NCI-H748 (cell line): ENCODE data around the gene VWA5B2.
A peak's percentile ranks its signal among the peaks of the same experiment; 100 is the strongest.
"Not testable (repeated sequence)": the region's sequence is repeated elsewhere in the genome, so short reads cannot be mapped to it uniquely, and the experiment has no call there.

Source experiments
- DNase-seq: peaks from one replicate; lab custom pipeline; 2025; ENCODE audit not compliant: unreplicated experiment; lab: John Stamatoyannopoulos, UW

The VWA5B2 gene

DNA sequence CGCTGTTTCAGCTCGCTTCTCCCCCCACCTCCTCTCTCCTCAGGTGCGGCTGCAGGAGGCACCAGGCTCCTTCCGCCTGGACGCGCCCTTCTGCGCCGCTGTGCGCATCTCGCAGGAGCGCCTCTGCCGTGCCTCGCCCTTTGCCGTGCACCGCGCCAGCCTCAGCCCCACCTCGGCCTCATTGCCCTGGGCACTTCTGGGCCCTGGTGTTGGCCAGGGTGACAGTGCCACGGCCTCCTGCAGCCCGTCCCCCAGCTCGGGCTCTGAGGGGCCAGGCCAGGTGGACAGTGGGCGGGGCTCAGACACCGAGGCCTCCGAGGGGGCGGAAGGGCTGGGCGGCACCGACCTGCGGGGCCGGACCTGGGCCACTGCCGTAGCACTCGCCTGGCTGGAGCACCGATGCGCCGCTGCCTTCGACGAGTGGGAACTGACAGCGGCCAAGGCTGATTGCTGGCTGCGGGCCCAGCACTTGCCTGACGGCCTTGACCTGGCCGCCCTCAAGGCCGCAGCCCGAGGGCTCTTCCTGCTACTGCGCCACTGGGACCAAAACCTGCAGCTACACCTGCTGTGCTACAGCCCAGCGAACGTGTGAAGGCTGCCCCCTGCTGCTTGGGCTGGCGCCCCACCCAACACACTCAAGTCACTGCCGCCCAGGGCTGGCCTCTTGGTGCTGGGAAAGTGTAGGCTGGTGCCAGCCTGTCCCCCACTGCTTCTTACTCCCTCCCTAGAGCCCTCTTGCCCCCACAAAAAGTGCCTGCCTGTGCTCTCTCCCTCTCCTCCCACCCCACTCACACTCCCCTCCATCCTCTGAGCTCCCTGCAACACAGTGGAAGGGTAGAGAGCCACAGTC, 12.3 kb downstream of the VWA5B2 start:
- peak; percentile 53 for DNase-seq

DNA sequence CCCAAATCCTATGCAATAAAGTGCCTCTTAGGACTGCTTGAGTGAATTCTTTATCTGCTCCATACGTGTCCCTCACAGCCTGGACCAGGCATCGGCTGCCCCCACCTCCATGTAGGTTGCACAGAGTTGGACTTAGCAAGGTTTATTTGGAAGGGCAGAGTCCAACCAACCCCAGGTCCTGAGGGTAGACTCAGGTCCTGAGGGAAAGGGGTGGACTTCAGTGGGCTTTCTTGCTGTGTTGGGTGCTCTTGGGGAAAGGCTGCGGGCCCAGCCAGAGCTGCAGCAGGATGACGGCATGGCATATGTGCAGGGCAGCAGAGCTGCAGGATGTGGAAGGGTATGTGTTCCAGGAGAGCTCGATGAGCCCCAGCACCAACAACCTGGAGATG, 12.9 kb downstream of the VWA5B2 start:
- no peak for DNase-seq

DNA sequence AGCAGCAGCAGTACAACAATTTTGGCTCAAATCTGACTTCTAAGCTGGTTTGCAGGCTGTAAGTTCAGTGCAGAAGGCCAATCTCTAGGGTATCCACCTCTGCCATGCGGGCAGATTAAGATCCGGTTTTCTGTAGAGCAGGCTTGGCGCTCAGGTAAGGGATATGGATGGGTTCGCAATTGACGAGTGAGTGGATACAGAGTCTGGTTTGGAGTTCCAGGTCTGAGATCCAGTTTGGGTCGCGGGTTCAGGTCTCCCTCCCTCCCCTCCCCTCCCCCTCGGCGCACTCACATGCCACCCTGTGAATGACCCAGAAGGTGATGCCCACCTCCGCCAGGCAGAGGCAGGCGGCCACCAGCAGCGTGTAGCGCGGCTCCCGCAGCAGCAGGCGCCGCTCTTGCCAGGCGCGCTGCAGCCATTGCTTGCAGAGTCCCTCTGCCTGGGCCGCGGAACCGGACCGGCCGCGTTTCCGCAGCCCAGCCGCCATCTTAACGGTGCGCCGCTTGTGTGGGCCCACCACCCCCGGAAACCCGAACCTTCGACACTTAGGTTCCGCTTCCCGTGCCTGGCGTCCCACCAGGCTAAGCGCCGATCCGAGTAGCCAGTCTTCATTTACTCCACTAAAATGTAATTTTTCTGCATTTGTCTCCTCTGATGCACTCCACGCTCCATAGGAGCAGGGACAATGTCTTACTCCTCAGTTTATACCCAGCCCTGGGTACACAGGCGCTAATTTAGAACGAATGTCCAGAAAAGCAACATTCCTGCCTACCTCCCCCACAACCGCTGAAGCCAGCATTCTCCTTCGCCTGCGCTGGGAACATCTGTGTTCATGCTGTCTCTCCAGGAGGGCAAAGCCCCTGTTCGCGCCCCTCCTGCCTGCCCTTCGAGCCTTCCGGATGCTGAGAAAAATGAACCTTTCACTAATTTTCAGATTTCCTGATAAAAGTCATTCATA, 19.3 kb downstream of the VWA5B2 start, which contains the start of gene ALG3:
ALG3 (minus strand) TSS at position 509 of the 958 bp plus-strand sequence; CDS start at position 487, 22 bp downstream.
- DNase-seq = peak; percentile 81

DNA sequence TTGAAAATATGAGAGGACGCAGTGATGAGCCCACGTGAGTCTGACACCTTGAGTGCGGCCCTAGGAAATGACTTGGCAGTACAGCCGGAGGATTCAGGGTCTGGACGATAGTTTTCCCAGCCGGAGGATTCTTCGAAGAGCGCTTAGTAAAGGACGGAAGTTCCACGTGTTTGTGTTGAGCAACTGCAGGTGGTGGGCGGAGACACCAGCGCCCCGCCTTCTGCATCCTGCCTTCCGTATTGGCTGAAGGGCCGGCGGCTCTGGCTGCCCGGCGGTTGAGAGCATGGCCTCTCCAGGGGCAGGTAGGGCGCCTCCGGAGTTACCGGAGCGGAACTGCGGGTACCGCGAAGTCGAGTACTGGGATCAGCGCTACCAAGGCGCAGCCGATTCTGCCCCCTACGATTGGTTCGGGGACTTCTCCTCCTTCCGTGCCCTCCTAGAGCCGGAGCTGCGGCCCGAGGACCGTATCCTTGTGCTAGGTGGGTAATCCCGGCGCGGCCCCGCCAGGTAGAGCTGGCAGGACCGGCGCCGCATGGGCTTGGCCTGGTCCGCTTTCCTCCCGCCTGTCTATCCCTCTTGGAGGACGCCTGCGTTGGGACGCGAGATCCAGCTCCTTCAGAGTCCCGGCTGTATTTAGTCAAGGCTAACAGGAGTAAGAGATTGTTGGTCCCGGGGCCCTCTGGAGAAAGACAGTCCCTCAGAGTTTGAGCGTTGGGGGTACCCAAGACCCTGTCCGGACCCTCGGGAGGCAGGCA, 20.2 kb downstream of the VWA5B2 start, which contains the start of gene EEF1AKMT4:
EEF1AKMT4 (plus strand) TSS at position 261 of the 755 bp plus-strand sequence; CDS start at position 284, 23 bp downstream.
- DNase-seq = peak; percentile 96

DNA sequence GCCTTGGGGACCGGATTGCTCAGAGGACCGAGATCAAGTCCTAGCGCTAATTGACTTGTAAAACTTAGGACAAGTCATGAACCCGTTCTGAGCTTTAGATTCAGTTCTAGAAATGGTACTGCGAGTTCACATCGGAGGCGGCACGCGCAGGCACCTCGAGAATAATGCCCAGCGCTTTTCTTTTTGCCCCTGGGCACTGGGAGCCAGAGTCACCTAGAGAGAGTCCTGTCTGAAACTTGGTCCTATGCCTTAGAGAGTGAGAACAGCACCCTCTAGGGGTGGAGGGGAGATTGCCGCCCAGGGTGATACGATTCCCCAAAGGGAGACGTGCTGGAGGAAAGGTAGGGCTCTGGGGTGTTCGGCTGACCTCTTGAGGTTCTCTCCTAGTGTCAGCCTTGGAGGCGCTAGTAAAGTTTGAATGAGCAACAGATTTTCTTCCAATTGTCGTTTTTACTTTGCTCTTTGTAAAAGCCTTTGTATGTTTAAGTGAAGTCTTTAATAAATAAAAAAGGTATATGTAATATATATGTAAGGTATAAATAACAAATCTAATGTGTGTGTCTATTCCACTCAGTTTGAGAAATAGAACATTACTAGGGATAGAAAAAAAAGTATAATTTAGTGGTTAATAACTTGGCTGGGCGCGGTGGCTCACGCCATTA, 20.9 kb downstream of the VWA5B2 start:
- DNase-seq = peak; percentile 87

DNA sequence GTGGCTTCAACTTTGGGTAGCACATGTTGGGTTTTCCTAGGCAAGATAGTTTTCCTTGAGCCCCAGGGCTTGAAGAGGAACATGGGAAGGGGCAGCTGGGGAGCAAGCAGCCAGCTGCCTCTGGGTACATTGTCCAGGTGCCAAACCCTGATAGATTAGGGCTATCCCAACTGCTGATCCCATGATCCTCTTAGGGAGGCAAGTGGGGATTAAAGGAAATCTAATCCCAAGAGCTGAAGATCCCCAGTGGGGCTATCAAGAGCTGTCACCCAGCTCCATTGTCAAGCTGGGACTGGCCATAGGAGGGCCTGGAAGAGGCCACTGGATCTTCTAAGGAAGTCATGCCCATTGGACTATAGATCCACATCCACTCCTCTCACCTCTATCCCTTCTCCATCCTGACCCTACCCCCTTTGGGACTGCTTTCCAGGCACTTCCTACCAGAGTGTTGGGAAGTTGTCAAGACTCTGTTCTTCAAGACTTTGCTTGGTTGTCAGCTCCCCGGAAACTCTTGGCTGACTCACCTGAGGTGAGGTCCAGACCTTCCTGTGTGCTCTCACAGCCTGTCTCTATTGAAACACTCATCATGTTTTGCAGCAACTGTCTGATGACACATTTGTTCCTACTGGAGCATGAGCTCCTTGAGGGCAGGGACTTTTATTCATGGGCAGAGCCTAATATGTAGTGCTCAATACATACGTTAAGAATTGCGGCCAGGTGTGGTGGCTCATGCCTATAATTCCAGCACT, 26.1 kb downstream of the VWA5B2 start:
- no peak for DNase-seq

DNA sequence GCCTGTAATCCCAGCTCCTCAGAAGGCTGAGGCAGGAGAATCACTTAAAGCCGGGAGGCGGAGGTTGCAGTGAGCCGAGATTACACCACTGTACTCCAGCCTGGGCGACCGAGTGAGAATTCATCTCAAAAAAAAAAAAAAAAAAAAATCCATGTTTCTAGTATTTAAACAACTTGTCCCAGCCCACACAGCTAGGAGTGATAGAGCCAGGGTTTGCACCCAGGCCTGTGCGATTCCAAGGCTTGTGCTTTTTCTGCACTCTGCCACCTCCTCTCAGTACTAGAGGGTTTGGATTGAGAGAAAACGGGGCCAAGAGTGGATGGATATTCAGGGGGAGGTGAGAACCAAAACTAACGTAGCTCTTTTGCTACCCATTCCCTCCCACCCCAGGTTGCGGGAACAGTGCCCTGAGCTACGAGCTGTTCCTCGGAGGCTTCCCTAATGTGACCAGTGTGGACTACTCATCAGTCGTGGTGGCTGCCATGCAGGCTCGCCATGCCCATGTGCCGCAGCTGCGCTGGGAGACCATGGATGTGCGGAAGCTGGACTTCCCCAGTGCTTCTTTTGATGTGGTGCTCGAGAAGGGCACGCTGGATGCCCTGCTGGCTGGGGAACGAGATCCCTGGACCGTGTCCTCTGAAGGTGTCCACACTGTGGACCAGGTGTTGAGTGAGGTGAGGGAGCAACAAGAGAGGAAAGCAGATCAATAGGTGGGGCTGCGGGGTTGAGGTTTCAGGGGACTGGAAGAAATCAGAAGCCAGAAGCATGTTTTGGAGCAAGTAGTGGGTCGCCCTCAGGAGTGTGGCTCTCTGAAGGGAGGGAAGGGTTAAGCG, 27.9 kb downstream of the VWA5B2 start:
- no peak for DNase-seq

DNA sequence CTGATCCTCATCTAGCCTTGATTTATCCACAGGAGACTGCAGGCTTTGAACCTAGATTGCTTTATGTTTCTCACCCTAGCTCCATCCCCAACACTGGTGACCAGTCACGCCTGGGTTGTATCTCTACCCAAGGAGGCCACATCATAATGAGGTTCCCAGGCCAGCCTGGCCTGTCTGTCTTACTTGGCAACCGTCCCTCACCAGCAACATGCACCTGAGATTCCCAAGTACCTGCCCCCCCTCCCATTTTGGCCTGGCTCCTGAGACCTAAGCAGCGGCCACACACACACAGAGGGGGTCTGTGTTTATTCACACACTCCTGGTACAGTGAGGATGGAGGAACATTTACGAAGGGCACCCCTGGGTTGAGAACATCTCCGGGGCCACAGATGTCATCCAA, 29.5 kb downstream of the VWA5B2 start:
- DNase-seq = no peak

DNA sequence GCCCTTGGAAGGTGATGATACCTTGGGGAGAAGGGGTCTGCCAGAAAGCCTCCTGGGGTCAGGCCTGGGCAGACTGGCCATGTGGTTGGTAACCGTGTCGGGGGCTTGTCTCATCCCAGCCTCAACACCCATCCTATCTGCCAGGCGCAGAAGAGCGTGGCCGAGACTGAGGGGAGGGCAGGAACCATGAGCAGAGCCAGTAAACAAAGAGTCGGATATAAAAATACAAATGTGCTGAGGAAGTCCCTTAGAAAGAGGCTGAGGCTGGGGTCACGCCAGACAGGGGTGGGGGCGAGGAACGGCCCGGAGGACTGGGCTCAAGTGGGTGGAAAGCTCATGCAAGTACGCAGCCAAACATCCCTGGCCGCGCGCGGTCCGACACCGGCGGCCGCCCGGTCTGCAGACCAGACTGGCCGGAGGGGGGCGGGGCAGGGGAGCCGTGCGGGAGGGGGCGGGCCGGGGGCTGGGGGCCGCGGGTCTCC, 30.1 kb downstream of the VWA5B2 start:
- no peak for DNase-seq

DNA sequence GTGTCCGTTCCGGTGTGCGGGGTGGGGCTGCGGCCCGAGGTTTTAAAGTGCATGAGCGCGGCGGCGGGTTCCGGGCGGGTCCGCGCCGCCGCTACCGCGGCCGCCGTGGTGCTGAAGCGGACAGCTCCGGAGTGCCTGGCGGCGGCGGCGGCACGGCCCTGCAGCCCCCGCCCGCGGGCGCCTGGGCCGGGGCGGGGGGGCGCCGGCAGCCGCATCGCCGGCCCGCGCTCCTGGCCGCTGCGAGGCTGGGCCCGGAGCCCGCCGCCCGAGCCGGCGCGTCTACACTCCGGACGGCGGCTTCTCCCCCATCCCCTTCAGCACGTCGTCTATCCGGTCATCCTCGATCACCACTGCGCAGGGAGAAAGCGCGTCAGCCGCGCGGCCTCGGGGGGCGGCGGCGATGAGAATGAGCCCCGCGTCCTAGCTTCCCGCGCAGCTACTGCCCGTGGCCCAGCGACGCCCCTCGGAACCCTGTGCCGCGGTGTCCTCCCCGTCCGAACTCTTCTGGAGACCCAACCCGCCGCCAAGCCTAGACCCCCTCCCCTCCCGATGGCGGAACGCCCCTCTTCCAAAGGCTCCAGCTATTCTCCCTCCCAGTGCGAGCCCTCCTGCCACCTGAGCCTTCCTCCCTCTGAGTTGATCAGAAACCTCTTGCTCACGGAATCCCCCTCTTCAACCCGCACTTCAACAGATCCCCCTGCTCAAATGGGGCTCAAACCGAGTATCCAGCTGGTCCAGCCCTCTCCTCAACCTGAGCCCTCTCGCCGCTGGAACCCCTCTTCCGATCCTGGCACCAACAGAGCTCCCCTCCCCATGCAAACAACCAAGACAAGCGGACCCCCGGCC, 30.7 kb downstream of the VWA5B2 start:
- DNase-seq = peak; percentile 42

DNA sequence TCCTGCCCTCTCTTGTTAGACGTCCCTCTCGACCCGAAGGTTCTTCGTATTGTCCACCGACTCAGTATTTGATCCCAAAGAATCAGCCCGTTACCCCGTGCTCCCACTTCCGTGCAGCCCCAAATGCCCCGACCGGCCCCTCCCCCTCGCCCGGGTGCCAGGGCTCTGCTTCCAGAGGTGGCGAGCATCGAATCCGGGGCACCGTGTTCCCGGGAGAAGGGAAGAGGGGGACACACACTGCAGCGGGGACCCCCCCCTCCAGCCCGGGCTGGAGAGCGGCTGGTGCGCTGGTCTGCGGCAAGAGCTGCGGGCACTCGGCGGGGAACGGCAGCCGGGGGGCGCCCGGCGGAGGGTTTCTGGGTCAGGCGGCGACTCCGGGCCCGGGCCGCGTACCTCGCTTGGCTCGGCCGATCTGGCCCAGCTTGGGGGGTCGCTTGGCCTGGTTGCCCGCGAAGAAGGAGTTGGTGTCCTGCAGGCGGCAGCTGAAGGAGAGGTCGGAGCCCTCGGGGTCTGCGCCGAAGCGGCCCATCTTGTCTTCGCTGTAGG, 31.4 kb downstream of the VWA5B2 start:
- peak; percentile 34 for DNase-seq

DNA sequence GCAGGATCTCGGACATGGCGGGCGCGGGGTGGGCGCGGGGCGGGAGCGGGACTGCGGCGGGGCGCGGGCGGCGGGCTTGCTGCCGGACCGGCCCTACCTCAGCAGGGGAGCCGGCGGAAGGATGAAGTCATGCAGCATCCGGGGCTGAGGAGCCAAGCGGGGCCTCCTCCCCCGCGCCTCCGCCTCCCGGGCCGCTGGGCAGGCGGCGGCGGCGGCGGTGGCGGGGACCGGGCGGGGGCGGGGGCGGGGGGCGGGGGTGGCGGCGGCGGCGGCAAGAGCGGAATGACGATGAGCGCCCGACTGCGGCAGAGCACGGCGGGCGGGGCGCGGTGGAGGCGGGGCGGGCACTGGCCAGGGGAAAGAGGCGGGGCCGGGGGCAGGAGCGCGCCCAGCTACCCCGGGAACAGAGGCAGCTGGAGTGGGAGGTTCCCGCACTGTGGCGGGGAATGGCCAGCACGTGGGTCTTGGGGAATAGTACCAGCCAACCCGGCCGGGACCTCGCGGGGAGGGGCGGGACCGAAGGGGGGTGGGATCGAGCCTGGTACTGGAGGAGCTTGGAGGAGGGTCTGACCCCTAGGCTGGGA, 32.0 kb downstream of the VWA5B2 start, which contains the start of gene CAMK2N2:
CAMK2N2 (minus strand) TSS at position 284 of the 584 bp plus-strand sequence; CDS start at position 16, 268 bp downstream.
- peak; percentile 94 for DNase-seq

DNA sequence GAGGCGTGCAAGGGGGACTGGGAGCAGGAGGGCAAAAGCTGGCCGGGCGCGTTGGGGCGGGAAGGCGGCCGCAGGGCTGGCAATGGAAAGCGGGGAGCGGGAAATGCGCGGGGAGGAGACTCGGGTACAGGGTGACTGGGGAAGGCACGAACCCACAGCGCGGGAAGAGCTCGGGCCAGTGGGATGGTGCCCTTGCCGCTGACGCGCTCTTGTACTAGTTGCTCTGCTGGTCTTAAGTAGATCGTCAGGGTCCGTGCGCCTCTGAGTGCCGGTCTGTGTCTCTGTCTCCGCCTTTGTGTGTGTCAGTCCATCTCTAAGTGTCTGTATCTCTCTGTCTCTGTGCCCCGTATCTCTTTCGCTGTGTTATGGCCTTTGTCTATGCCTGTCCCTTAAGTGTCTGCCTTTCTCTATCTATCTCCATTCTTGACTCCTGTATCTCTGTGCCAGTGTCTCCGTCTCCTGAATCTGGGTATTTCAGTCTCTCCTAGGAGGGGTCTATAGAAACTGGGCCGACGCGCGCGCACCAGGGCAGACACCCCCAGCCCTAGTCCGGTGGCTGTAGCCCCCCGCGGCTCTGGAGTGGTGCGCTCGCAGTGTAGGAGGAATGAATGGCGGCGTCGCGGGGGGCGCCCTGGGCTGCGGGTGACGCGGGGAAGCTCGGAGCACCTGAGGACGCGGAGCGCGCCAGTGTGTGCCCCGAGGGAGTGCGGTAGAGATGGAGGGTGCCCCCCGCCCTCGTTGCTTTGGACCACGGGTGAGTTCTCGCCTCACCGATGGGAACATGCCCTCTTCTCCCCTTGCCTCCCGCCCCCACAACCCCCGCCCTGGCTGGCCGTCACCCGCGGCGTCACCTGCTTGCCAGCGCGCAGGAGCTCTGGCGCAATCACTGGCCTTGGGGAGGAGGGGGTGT, 32.7 kb downstream of the VWA5B2 start:
- DNase-seq = peak; percentile 67

DNA sequence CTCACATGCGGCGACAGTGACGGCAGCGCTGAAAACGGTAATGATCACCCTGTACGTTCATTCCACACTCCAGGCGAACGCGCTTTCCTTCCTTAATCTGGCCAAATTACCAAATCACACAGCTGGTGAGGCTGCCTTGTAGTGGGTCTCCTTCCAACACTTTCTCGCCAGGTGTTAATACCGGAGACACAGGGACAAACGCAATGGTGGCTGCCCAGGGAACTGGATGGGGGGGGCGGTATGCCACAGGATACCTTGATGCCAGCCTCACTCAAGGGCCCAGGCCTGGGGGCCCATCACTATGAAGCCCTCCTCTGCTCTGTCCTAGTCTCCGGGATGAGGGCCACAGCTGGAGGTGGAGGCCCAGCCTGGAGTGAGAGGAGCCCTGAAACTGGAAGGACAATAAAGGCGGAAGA, 33.4 kb downstream of the VWA5B2 start:
- no peak for DNase-seq

DNA sequence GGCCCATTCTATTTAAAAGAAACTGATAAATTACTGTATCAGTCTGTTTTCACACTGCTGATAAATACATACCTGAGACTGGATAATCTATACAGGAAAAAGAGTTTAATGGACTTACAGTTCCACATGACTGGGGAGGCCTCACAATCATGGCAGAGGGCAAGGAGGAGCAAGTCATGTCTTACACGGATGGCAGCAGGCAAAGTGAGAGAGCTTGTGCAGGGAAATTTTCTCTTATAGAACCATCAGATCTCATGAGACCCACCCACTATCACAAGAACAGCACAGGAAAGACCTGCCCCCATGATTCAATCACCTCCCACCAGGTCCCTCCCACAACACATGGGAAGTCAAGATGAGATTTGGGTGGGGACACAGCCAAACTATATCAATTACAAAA, 37.9 kb downstream of the VWA5B2 start:
- DNase-seq = not testable (repeated sequence)

DNA sequence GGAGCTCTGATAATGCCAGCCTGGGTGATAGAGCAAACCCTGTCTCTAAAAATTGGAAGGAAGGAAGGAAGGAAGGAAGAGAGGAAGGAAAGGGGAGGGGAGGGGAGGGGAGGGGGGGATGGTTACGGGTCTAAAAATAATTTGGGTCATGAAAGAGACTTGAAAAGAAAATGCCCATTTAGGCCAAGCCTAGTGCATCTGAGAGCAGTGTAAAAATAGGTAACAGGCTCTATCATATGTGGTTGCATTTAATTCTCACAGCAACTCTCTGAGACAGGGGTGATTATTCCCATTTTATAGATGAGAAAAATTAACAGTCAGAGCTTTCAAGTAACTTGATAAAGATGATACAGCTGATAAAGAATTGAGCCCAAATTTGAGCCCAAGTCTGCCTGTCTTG, 42.9 kb downstream of the VWA5B2 start:
- no peak for DNase-seq
